Fibroblast of mammary gland (primary cell): ENCODE data around the gene TMEM45A.
"Not testable (repeated sequence)": the region's sequence is repeated elsewhere in the genome, so short reads cannot be mapped to it uniquely, and the experiment has no call there.

Experiments used
- DNase-seq: peaks from one replicate; pipeline ENCODE4 v3.0.0-alpha.2; 2010; ENCODE audit warnings: low read depth
- H3K4me3 ChIP-seq: 2 replicates; pipeline ENCODE4 v1.5.1; 2011; ENCODE audit warnings: low read depth, mild to moderate bottlenecking, low read length, moderate library complexity; ENCODE audit not compliant: control insufficient read depth
- CTCF ChIP-seq: conservative IDR thresholded peaks from 2 replicates; pipeline ENCODE4 v1.5.1; 2011; ENCODE audit warnings: low read depth, low read length, inconsistent platforms; ENCODE audit not compliant: control insufficient read depth, insufficient read depth

Gene TMEM45A

GRCh38 chr3:100537646-100538338, 45.4 kb downstream of the TMEM45A start:
- no peak for TF ChIP-seq CTCF
- H3K4me3 ChIP-seq = no peak overlapping the region
- DNase-seq = no peak

GRCh38 chr3:100538339-100538706, 45.9 kb downstream of the TMEM45A start:
- H3K4me3 ChIP-seq = no peak overlapping the region
- DNase-seq = peak; percentile 37
- no peak for TF ChIP-seq CTCF

GRCh38 chr3:100540791-100541334, 48.4 kb downstream of the TMEM45A start:
- no peak for DNase-seq
- no peak overlapping the region for H3K4me3 ChIP-seq
- no peak for TF ChIP-seq CTCF

GRCh38 chr3:100541428-100541827, 49.0 kb downstream of the TMEM45A start:
- not testable (repeated sequence) for H3K4me3 ChIP-seq, DNase-seq

- TF ChIP-seq CTCF = no peak
- peak; percentile 49 for DNase-seq
- H3K4me3 ChIP-seq = no peak overlapping the region
These were observed 53.0 kb downstream of the TMEM45A start for GRCh38 chr3:100545371-100545770.

- H3K4me3 ChIP-seq = no peak overlapping the region
- DNase-seq = no peak
- TF ChIP-seq CTCF = no peak
These were observed 53.8 kb downstream of the TMEM45A start for GRCh38 chr3:100546020-100546744.

GRCh38 chr3:100548053-100548452, 55.6 kb downstream of the TMEM45A start:
- peak; percentile 33 for DNase-seq
- H3K4me3 ChIP-seq = no peak overlapping the region
- no peak for TF ChIP-seq CTCF
